ENCODE results near the gene TWIST2. TPM values are rescaled to one million over a fixed set of nuclear protein-coding genes. Genes with fewer than 3 reads are reported as not detected.

The TWIST2 gene
- total and polyA plus RNA-seq, 10 of the 15 experiments (the other 5 are each of a cell fraction or from before 2014, with no cell fraction given), result not detected

DNA sequence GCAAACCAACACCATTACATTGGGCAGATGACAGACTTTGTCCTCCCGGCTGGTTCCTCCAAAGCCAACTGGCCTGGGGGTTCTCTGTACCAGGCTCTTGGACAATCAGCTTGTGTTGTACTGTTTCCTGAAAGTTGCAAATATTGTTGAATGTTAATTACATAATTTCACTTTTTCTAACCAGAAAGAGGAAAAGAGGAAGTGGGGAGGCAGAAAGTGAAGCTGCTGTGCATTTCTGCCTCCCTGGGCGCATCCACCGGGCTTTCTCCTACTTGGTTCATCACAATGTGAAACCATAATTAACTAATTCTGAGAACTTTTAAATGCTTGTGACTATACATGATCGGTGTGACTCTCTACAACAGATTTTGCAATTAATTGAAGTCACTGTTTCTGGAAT is 10.1 kb downstream of the TWIST2 start:
- no peaks in the 10 kb centered on the region; a peak in 1 of 4 replicates for H3K27me3 ChIP-seq (replicated peaks in 1 of 2; ENCODE audit: control insufficient read depth in 2 of 2, insufficient read depth in 2 of 2, low read length in 1 of 2)
- ATAC-seq, result peak; percentile 48
- no peaks in the 10 kb centered on the region for H4K20me1 ChIP-seq (ENCODE audit: control insufficient read depth, insufficient read depth)
- no peak overlapping the region for H3K27ac ChIP-seq (ENCODE audit: control insufficient read depth, insufficient read depth)
- H3K4me2 ChIP-seq (ENCODE audit: control insufficient read depth, insufficient read depth), result no peak overlapping the region
- no peak for FAIRE-seq
- no peak for DNase-seq (ENCODE audit: low read depth, low spot score)
- no peak overlapping the region for H3K9ac ChIP-seq (ENCODE audit: control insufficient read depth, insufficient read depth, low read length)
- POLR2A ChIA-PET, result no interaction called here
- H3K36me3 ChIP-seq (ENCODE audit: control insufficient read depth in 2 of 2, insufficient read depth in 2 of 2, low read length in 1 of 2), result no peaks in the 10 kb centered on the region
- in situ Hi-C loops (cut with MboI), result no loop called here
- 19% methylated on average over 4 of the region's 4 CpGs for WGBS (ENCODE audit: insufficient coverage, insufficient replicate concordance, low lambda C conversion rate, missing lambda C conversion rate)
- H2AFZ ChIP-seq (ENCODE audit: control insufficient read depth, low read depth, low read length), result no peak overlapping the region
- H3K9me3 ChIP-seq (replicated peaks; ENCODE audit: control insufficient read depth, insufficient read depth, low read length), result no peaks in the 10 kb centered on the region
- BruUV-seq (replicated peaks), result no TSS peak
- SMC1A ChIA-PET (ENCODE audit: uncharacterized antibody, unreplicated experiment), result interaction anchor here (0.7 kb wide), 1 partner anchor 8 kb away, joined by 3 read pairs; no protein-coding TSS in a partner anchor
- CTCF ChIA-PET, result interaction anchor here (0.7 kb wide), 1 partner anchor 1763 kb away, joined by 3 read pairs; no protein-coding TSS in a partner anchor
- intact Hi-C loops (cut with micrococcal nuclease; ENCODE audit: unreplicated experiment), result no loop called here
- H3K4me1 ChIP-seq (ENCODE audit: control insufficient read depth, insufficient read depth, low read length), result no peaks in the 10 kb centered on the region
- H3K79me2 ChIP-seq (ENCODE audit: control insufficient read depth, insufficient read depth, low read length), result no peaks in the 10 kb centered on the region
- RAD21 ChIA-PET (ENCODE audit: unreplicated experiment), result no interaction called here
- TF ChIP-seq MTA2 (IDR thresholded peaks at IDR 0.05; ENCODE audit: low read depth), result 0 out of 2 replicates have a peak, but pooled peaks have one; percentile 13
- TF ChIP-seq RCOR1 (conservative IDR thresholded peaks at IDR 0.05; ENCODE audit: low read depth, low read length), result no peak
- peak; percentile 90 for TF ChIP-seq SPI1 (IDR thresholded peaks at IDR 0.05; ENCODE audit: borderline replicate concordance, insufficient read depth, low read depth, low read length)
- H3K4me3 ChIP-seq, result no peak overlapping the region

DNA sequence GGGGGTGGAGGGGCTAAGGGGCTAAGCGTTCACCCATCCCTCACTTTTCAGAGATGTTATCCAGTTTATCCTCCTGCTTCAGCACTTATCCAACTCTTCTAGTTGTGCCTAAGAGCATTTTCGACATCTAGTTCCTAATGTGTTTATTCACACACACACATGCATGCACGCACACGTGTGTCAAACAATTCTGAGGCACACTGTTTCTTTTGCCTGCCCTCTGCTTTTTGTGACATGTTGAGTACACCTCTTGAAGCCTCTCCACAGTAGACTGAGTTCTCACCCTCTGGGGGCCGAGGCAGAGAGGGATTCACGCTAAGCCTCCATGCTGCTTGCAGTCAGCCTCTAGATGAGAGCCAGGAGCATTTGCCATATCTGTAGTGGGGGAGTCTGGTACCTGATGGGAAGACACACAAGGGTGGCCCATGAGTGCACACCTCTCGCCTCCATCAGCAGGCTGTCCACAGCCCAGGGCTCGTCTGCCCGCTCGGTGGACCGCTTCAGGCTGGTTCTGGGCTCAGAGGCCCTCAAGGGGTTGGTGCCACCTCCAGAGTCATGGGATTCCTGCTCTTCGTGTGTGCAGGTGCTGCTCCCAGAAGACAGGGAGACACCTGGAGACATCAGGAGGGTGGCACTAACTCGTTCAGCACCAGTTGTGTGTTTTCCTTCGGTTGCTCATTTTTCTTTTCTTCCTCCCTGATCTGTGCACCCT is 11.9 kb downstream of the TWIST2 start:
- H3K9ac ChIP-seq (ENCODE audit: control insufficient read depth, insufficient read depth, low read length), result no peak overlapping the region
- no peak overlapping the region for H3K4me2 ChIP-seq (ENCODE audit: control insufficient read depth, insufficient read depth)
- H3K4me3 ChIP-seq, result no peak overlapping the region
- RAD21 ChIA-PET (ENCODE audit: unreplicated experiment), result no interaction called here
- SMC1A ChIA-PET (ENCODE audit: uncharacterized antibody, unreplicated experiment), result interaction anchor here (0.6 kb wide), 1 partner anchor 73 kb away, joined by 3 read pairs; no protein-coding TSS in a partner anchor
- H3K27ac ChIP-seq (ENCODE audit: control insufficient read depth, insufficient read depth), result no peak overlapping the region
- no peak overlapping the region for H2AFZ ChIP-seq (ENCODE audit: control insufficient read depth, low read depth, low read length)
- TF ChIP-seq, protein P1, sequence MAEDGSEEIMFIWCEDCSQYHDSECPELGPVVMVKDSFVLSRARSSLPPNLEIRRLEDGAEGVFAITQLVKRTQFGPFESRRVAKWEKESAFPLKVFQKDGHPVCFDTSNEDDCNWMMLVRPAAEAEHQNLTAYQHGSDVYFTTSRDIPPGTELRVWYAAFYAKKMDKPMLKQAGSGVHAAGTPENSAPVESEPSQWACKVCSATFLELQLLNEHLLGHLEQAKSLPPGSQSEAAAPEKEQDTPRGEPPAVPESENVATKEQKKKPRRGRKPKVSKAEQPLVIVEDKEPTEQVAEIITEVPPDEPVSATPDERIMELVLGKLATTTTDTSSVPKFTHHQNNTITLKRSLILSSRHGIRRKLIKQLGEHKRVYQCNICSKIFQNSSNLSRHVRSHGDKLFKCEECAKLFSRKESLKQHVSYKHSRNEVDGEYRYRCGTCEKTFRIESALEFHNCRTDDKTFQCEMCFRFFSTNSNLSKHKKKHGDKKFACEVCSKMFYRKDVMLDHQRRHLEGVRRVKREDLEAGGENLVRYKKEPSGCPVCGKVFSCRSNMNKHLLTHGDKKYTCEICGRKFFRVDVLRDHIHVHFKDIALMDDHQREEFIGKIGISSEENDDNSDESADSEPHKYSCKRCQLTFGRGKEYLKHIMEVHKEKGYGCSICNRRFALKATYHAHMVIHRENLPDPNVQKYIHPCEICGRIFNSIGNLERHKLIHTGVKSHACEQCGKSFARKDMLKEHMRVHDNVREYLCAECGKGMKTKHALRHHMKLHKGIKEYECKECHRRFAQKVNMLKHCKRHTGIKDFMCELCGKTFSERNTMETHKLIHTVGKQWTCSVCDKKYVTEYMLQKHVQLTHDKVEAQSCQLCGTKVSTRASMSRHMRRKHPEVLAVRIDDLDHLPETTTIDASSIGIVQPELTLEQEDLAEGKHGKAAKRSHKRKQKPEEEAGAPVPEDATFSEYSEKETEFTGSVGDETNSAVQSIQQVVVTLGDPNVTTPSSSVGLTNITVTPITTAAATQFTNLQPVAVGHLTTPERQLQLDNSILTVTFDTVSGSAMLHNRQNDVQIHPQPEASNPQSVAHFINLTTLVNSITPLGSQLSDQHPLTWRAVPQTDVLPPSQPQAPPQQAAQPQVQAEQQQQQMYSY (CRISPR knock-in tag; IDR thresholded peaks at IDR 0.05), result no peak
- TF ChIP-seq KDM1A (IDR thresholded peaks at IDR 0.05; ENCODE audit: borderline replicate concordance), result no peak
- TF ChIP-seq CBFB (IDR thresholded peaks at IDR 0.05; ENCODE audit: low read depth), result no peak
- TF ChIP-seq JUND (IDR thresholded peaks at IDR 0.05; ENCODE audit: low read depth, low read length), result no peak
- TF ChIP-seq MTA3 (IDR thresholded peaks at IDR 0.05; ENCODE audit: borderline replicate concordance, low read length), result no peak
- TF ChIP-seq, protein P2, sequence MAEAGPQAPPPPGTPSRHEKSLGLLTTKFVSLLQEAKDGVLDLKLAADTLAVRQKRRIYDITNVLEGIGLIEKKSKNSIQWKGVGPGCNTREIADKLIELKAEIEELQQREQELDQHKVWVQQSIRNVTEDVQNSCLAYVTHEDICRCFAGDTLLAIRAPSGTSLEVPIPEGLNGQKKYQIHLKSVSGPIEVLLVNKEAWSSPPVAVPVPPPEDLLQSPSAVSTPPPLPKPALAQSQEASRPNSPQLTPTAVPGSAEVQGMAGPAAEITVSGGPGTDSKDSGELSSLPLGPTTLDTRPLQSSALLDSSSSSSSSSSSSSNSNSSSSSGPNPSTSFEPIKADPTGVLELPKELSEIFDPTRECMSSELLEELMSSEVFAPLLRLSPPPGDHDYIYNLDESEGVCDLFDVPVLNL (IDR thresholded peaks at IDR 0.05; ENCODE audit: low read depth, low read length), result no peak
- no peak for TF ChIP-seq RUNX3 (IDR thresholded peaks at IDR 0.05; ENCODE audit: low read length)
- H3K4me1 ChIP-seq (ENCODE audit: control insufficient read depth, insufficient read depth, low read length), result no peaks in the 10 kb centered on the region
- no peaks in the 10 kb centered on the region for H4K20me1 ChIP-seq (ENCODE audit: control insufficient read depth, insufficient read depth)
- intact Hi-C loops (cut with micrococcal nuclease; ENCODE audit: unreplicated experiment), result no loop called here
- H3K27me3 ChIP-seq (replicated peaks in 1 of 2; ENCODE audit: control insufficient read depth in 2 of 2, insufficient read depth in 2 of 2, low read length in 1 of 2), result no peaks in the 10 kb centered on the region; a peak in 1 of 4 replicates
- POLR2A ChIA-PET, result no interaction called here
- CTCF ChIA-PET, result no interaction called here
- H3K36me3 ChIP-seq (ENCODE audit: control insufficient read depth in 2 of 2, insufficient read depth in 2 of 2, low read length in 1 of 2), result no peaks in the 10 kb centered on the region
- 14% methylated on average over 13 of the region's 14 CpGs for WGBS (ENCODE audit: insufficient coverage, insufficient replicate concordance, low lambda C conversion rate, missing lambda C conversion rate)
- no peaks in the 10 kb centered on the region for H3K9me3 ChIP-seq (replicated peaks; ENCODE audit: control insufficient read depth, insufficient read depth, low read length)
- FAIRE-seq (no peak), ATAC-seq (no peak), DNase-seq (ENCODE audit: low read depth, low spot score) (no peak)
- BruUV-seq (replicated peaks), result no TSS peak
- in situ Hi-C loops (cut with MboI), result no loop called here
- no peaks in the 10 kb centered on the region for H3K79me2 ChIP-seq (ENCODE audit: control insufficient read depth, insufficient read depth, low read length)
